GM18858 (cell line): ENCODE data around the gene ALDH1L1.

Experiments
- ATAC-seq: cut with Tn5 transposase; IDR thresholded peaks from one replicate; pipeline ENCODE4 v1.9.1; 2021; ENCODE audit not compliant: unreplicated experiment

The ALDH1L1 gene

GRCh38 chr3:126180477-126181397 is at the start of gene ALDH1L1:
ALDH1L1 (minus strand) TSS chr3:126180586; CDS start chr3:126160979, 19,607 bp downstream.
- ATAC-seq: no peak

- no peak for ATAC-seq
Observed at GRCh38 chr3:126226374-126226773, 46.0 kb upstream of the ALDH1L1 start.

GRCh38 chr3:126216416-126216815 is 36.0 kb upstream of the ALDH1L1 start:
- no peak for ATAC-seq

- no peak for ATAC-seq
Observed at GRCh38 chr3:126213379-126214028, 33.1 kb upstream of the ALDH1L1 start.

- no peak for ATAC-seq
Observed at GRCh38 chr3:126212620-126213378, 32.4 kb upstream of the ALDH1L1 start.

- ATAC-seq: no peak
Observed at GRCh38 chr3:126212250-126212619, 31.8 kb upstream of the ALDH1L1 start.

GRCh38 chr3:126211569-126211968 is 31.2 kb upstream of the ALDH1L1 start:
- ATAC-seq: no peak

GRCh38 chr3:126210606-126211005 is 30.2 kb upstream of the ALDH1L1 start:
- no peak for ATAC-seq

- ATAC-seq: no peak
Observed at GRCh38 chr3:126209741-126210140, 29.4 kb upstream of the ALDH1L1 start.

GRCh38 chr3:126208606-126209256 is 28.3 kb upstream of the ALDH1L1 start:
- no peak for ATAC-seq

GRCh38 chr3:126208182-126208581 is 27.8 kb upstream of the ALDH1L1 start:
- ATAC-seq: no peak

- ATAC-seq: no peak
Observed at GRCh38 chr3:126207166-126207565, 26.8 kb upstream of the ALDH1L1 start.

- ATAC-seq: no peak
Observed at GRCh38 chr3:126205717-126206655, 25.6 kb upstream of the ALDH1L1 start.

GRCh38 chr3:126202680-126203079 is 22.3 kb upstream of the ALDH1L1 start:
- ATAC-seq: no peak

GRCh38 chr3:126202276-126202675 is 21.9 kb upstream of the ALDH1L1 start:
- no peak for ATAC-seq

GRCh38 chr3:126201168-126201567 is 20.8 kb upstream of the ALDH1L1 start:
- no peak for ATAC-seq

- ATAC-seq: no peak
Observed at GRCh38 chr3:126200534-126200933, 20.1 kb upstream of the ALDH1L1 start.

GRCh38 chr3:126199256-126199655 is 18.9 kb upstream of the ALDH1L1 start:
- ATAC-seq: no peak

- no peak for ATAC-seq
Observed at GRCh38 chr3:126197854-126198584, 17.6 kb upstream of the ALDH1L1 start.
